Natural killer cell treated with Interleukin-12 subunit alpha and Interleukin-12 subunit beta and Interleukin-15 and Interleukin-18, amount 100 ng/mL, for 72 hours (primary cell): ENCODE data around the gene ARMC6. TPM values are rescaled to one million over a fixed set of nuclear protein-coding genes. Genes with fewer than 3 reads are reported as not detected.
A peak's percentile ranks its signal among the peaks of the same experiment; 100 is the strongest.
"Not testable (repeated sequence)": the region's sequence is repeated elsewhere in the genome, so short reads cannot be mapped to it uniquely, and the experiment has no call there.

Source experiments
- ATAC-seq, 2 donors: fragments of 150-1000 bp; cut with Tn5 transposase in 1 of 2; sonication (Bioruptor Pico), chemical (Tn5 transposase) in 1 of 2; 2 replicates each; pipeline ENCODE4 v1.10.0; 2021
- DNase-seq: peaks from one replicate; pipeline ENCODE4 v3.0.0; 2022; ENCODE audit warnings: low spot score
- H3K27ac Mint-ChIP-seq, 2 donors: 1 replicate in 1 of 2; 2 replicates in 1 of 2; pipeline ENCODE4 v1.8.0; 2022; ENCODE audit warnings: mixed read lengths in 2 of 2, mild to moderate bottlenecking in 1 of 2, moderate library complexity in 1 of 2
- H3K27me3 Mint-ChIP-seq, 2 donors: 1 replicate in 1 of 2; 2 replicates in 1 of 2; pipeline ENCODE4 v1.8.0; 2022; ENCODE audit warnings: mixed read lengths in 2 of 2
- H3K36me3 Mint-ChIP-seq: one replicate; pipeline ENCODE4 v1.8.0; 2022; ENCODE audit warnings: mixed read lengths
- H3K4me1 Mint-ChIP-seq, 2 donors: 1 replicate in 1 of 2; 2 replicates in 1 of 2; pipeline ENCODE4 v1.8.0; 2022; ENCODE audit warnings: low read depth in 2 of 2, mixed read lengths in 2 of 2, mild to moderate bottlenecking in 1 of 2
- H3K4me3 Mint-ChIP-seq: one replicate; pipeline ENCODE4 v1.8.0; 2022; ENCODE audit warnings: mixed read lengths
- H3K9me3 Mint-ChIP-seq: 2 replicates; pipeline ENCODE4 v1.8.0; 2022; ENCODE audit warnings: mixed read lengths
- total RNA-seq, 2 donors: library from RNA; stranded (reverse); gene quantifications; one replicate each; pipeline ENCODE4 v1.2.3, GENCODE V29; 2022

ARMC6 gene
- total RNA-seq, 2 donors from 2014 or later: 22.3 to 43.9 TPM

GRCh38 chr19:19105365-19106055 is 72.1 kb downstream of the ARMC6 start:
- H3K9me3 Mint-ChIP-seq: no peaks in the 10 kb centered on the region
- peaks cover 0 to 2% of the 10 kb centered on the region in 2 donors for H3K4me1 Mint-ChIP-seq
- no peaks in the 10 kb centered on the region for H3K36me3 Mint-ChIP-seq
- ATAC-seq (no peak), DNase-seq (no peak)
- no peaks in the 10 kb centered on the region for H3K27me3 Mint-ChIP-seq
- no peak overlapping the region for H3K4me3 Mint-ChIP-seq
- no peak overlapping the region for H3K27ac Mint-ChIP-seq

DNA sequence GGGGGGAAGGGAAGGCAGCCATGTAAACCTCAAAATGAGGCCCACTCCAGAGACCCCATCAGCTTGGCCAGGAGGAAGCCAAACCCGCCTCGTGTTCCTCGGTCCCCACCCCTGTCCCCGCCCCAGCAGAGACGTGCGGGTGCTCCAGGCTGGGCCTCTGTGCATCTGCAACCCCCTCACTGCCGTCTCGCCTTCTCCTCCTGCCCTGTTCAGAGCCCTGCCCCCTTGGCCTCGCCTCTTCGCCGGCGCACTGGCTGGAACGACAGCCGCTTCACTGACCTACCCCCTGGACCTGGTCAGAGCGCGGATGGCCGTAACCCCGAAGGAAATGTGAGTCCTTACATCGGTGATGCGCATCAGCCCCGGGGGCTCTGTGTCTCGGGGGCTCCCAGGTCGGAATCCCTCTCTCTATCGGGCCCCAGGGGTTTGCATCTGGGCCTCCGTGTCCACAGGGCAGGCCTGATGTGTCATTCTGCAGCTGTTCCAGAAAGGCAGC is 72.7 kb downstream of the ARMC6 start:
- Mint-ChIP-seq H3K4me1 (no peaks in the 10 kb centered on the region), H3K27me3 (no peaks in the 10 kb centered on the region), H3K9me3 (no peaks in the 10 kb centered on the region), H3K4me3 (no peak overlapping the region), H3K27ac (no peak overlapping the region), H3K36me3 (no peaks in the 10 kb centered on the region)
- ATAC-seq (no peak), DNase-seq (peak; percentile 49)

- H3K27me3 Mint-ChIP-seq, H3K4me1 Mint-ChIP-seq, H3K36me3 Mint-ChIP-seq, DNase-seq, H3K4me3 Mint-ChIP-seq, H3K9me3 Mint-ChIP-seq, H3K27ac Mint-ChIP-seq, ATAC-seq: not testable (repeated sequence)
These were observed 73.5 kb downstream of the ARMC6 start for GRCh38 chr19:19106938-19107337.

GRCh38 chr19:19107654-19108053 is 74.3 kb downstream of the ARMC6 start:
- H3K9me3 Mint-ChIP-seq: no peaks in the 10 kb centered on the region
- H3K36me3 Mint-ChIP-seq: no peaks in the 10 kb centered on the region
- H3K4me3 Mint-ChIP-seq: no peak overlapping the region
- DNase-seq: no peak
- ATAC-seq: no peak
- H3K27me3 Mint-ChIP-seq: no peaks in the 10 kb centered on the region
- H3K4me1 Mint-ChIP-seq: peaks cover 0 to 4% of the 10 kb centered on the region in 2 donors
- H3K27ac Mint-ChIP-seq: no peak overlapping the region

Other genes with a start within 250 kb of the ARMC6 start
- gene COMP, start 242.3 kb upstream of the ARMC6 start, total RNA-seq: not detected
- gene UPF1, start 201.6 kb upstream of the ARMC6 start, total RNA-seq: 100 to 1,000 TPM; 104 to 150 TPM
- gene CERS1, start 137.4 kb upstream of the ARMC6 start, total RNA-seq: not detected
- 100 to 1,000 TPM; 204 to 275 TPM for gene COPE, start 114.2 kb upstream of the ARMC6 start, total RNA-seq
- gene DDX49, start 113.9 kb upstream of the ARMC6 start, total RNA-seq: 100 to 1,000 TPM in 1 of 2 donors, 10 to 100 TPM in 1; 72.7 to 119 TPM
- under 1 TPM in 1 of 2 donors, not detected in 1; 0.86 TPM for gene HOMER3, start 92.4 kb upstream of the ARMC6 start, total RNA-seq
- 100 to 1,000 TPM; 102 to 196 TPM for gene SUGP2, start 86 bp upstream of the ARMC6 start, total RNA-seq
- 10 to 100 TPM; 18.3 to 22.8 TPM for gene SLC25A42, start 30.4 kb downstream of the ARMC6 start, total RNA-seq
- gene TMEM161A, start 104.9 kb downstream of the ARMC6 start, total RNA-seq: 10 to 100 TPM; 22.0 to 38.1 TPM
- gene MEF2B, start 136.7 kb downstream of the ARMC6 start, total RNA-seq: 1 to 10 TPM; 2.4 to 5.9 TPM
- 10 to 100 TPM; 47.2 to 64.5 TPM for gene BORCS8, start 158.5 kb downstream of the ARMC6 start, total RNA-seq
- gene RFXANK, start 158.7 kb downstream of the ARMC6 start, total RNA-seq: 100 to 1,000 TPM in 1 of 2 donors, 10 to 100 TPM in 1; 45.2 to 107 TPM
- gene NR2C2AP, start 169.8 kb downstream of the ARMC6 start, total RNA-seq: 10 to 100 TPM; 34.0 to 71.0 TPM
- gene NCAN, start 178.4 kb downstream of the ARMC6 start, total RNA-seq: not detected
- gene TM6SF2, start 239.7 kb downstream of the ARMC6 start, total RNA-seq: under 1 TPM in 1 of 2 donors, not detected in 1; 0.14 TPM